HG03135 (cell line): Measurements from ENCODE around the gene TMEM198.

Experiments used
- ATAC-seq: cut with Tn5 transposase; IDR thresholded peaks from one replicate; pipeline ENCODE4 v1.9.1; 2021; ENCODE audit warnings: mild to moderate bottlenecking, moderate library complexity; ENCODE audit not compliant: unreplicated experiment

The TMEM198 gene

DNA sequence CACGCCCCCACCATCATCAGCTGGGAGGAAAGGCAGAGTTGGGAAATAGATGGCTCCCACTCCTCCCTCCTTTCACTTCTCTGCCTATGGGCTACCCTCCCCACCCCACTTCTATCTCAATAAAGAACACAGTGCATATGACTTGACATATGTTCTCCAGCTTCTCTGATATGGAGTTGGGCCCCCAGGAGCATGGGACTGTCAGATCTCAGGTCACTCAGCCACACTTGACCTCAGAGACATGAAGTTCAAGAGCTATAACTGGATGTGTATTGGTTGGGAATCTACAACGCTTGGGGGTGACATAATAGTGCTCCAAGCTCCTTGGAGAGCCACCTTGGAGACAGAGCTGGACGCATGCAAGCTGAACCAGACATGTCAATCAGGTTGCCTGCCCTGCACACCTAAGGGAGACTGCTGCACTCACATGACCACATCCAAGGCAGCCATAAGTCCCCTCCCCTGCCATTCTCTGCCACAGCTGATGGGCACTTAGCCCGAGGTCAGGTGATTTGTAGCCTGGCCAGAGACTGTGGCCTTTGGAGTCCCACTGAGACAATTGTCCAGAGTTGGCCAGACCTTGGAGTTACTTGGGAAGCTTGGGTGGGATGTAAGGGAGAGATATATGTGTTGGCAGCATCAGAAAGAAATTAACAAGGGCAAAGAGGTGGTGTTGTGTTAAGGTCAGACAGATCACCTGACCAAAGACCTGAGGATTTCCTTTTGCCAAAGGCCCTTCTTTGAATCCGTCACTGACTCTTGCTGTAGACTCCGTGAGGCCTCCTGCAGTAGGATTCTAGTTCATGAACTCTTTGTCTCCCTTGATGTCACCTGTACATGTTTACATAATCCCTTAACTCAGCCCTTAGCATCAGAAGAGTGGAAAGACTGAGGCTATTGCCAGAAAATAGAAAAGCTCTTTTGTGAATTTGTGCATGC, 32.0 kb downstream of the TMEM198 start:
- ATAC-seq, result no peak

GRCh38 chr2:219576505-219577388, 32.9 kb downstream of the TMEM198 start:
- no peak for ATAC-seq

DNA sequence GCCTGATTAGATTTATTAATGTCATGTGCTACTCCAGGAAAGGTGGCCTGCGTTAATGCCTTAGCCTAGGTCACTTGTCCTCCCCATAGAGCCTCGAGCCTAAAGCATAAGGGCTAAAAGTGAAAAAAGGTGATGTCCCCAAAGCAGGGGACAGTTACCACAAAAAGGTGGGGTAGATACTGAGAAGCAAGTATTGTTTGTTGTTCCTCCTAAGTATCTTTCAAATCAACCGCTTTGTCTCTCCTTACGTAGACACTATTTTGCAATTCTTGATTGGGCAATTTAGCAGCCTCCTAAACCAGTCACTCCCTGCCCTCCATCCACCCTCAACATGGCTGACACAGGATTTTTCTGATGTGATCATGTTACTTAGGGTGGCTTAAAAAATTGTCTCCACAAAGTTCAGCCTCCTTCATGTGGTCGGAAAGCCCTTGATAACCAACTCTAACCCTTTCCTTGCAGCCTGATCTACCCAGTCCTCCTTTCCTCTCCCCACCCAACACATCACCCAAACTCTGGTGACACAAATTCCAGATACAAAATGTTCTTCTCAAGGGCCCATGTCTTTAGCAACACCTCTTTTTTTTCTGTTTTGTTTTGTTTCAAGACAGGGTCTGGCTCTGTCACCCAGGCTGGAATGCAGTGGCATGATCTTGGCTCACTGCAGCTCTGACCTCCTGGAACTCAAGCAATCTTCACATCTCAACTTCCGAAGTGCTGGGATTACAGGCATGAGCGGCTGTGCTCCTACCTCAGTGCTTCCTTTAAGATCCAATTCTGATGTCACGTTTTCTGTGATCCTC, 35.2 kb downstream of the TMEM198 start:
- no peak for ATAC-seq

DNA sequence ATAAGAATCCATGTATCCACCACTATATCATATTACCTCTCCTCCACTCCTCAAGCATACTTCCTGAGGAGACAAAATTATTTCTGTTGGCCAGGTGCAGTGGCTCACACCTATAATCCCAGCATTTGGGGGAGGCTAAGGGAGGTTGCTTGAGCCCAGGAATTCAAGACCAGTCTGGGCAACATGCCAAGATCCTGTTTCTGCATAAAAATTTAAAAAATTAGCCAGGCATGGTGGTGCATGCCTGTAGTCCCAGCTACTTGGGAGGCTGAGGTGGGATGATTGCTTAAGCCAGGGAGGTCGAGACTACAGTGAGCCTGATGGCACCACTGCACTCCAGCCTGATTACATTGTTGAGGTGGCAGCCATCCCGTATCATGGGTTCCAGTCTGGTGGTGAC, 37.5 kb downstream of the TMEM198 start:
- no peak for ATAC-seq

DNA sequence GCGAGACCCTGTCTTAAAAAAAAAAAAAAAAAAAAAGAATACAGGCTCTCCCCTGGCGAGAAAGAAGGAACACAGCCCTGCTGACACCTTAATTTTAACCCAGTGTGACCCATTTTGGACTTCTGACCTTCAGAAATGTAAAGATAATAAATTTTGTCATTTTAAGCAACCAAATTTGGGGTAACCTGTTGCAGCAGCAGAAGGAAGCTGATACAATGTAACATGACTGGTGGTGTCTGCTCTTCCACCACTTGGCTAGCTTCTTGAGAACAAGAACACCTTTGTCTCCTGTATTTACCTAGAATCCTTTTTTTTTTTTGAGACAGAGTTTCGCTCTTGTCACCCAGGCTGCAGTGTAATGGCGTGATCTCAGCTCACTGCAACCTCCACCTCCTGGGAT, 47.3 kb downstream of the TMEM198 start:
- ATAC-seq, result no peak

GRCh38 chr2:219592736-219593135, 48.9 kb downstream of the TMEM198 start:
- ATAC-seq, result no peak

GRCh38 chr2:219593154-219593553, 49.3 kb downstream of the TMEM198 start:
- ATAC-seq, result no peak

- ATAC-seq, result no peak
Measured at GRCh38 chr2:219595256-219595655, 51.4 kb downstream of the TMEM198 start.

- ATAC-seq, result peak; percentile 12
Measured at GRCh38 chr2:219596954-219597551, 53.2 kb downstream of the TMEM198 start.

DNA sequence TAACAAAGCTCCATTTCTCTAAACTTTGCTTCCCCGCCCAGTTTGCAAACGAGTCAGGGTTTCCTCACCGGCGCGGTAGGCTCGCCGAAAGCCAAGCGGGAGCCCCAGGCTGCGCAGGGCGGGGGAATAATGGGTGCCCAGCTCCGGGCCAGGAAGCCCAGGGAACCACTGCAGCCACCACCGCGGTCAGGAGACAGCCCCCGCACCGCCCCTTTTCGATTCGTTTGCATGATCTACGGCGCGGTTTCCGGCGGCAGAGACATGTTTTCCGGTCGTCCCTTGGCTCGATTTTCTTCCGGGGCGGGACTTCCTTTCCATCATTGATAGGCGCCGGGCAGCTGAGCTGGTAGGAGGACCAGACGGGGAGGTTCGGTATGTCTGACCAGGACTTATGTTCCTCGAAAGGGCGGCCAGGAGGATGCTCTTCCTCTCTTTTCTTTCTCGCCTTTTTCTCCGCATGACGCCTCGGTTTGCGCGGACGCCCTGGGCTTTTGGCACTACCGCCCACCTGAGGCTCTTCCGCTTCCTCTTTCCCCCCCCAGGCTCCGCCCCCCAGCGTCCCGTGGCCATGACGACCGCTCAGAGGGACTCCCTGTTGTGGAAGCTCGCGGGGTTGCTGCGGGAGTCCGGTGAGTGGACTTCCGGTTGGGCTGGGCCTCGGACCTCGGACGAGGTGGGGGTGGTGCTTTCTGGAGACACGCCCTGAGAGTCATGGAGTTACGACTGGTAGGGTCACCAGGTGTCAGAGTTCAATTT, 53.9 kb downstream of the TMEM198 start, which contains the start of gene STK11IP:
TSS of gene STK11IP (plus strand) at position 306 of the 756 bp plus-strand sequence. CDS start at position 569, 263 bp downstream.
- peak; percentile 94 for ATAC-seq

- ATAC-seq, result no peak
Measured at GRCh38 chr2:219598308-219599078, 54.7 kb downstream of the TMEM198 start.
